Upper lobe of left lung (tissue), 6 donors: ENCODE data around the gene DPP6. TPM values are rescaled to one million over a fixed set of nuclear protein-coding genes. Genes with fewer than 3 reads are reported as not detected.

Source experiments
- ATAC-seq, 2 donors: fragments of 200-7000 bp; cut with Tn5 transposase; one replicate each; pipeline ENCODE4 v1.9.1; 2022; ENCODE audit warnings: mild to moderate bottlenecking in 2 of 2, moderate library complexity in 2 of 2; ENCODE audit not compliant: low FRiP score in 2 of 2
- DNase-seq, 2 donors: peaks; one replicate each; pipeline ENCODE4 v3.0.0-alpha.2; 2019 to 2020
- H3K27ac ChIP-seq, 4 donors: fragments of 200-600 bp; sonication (generic); one replicate each; pipeline ENCODE4 v1.5.1; 2016 to 2019
- H3K27me3 ChIP-seq, 4 donors: fragments of 200-600 bp; sonication (generic); one replicate each; pipeline ENCODE4 v1.5.1; 2017 to 2019
- H3K36me3 ChIP-seq, 4 donors: fragments of 200-600 bp; sonication (generic); one replicate each; pipeline ENCODE4 v1.5.1; 2016 to 2019
- H3K4me1 ChIP-seq, 4 donors: fragments of 200-600 bp; sonication (generic); one replicate each; pipeline ENCODE4 v1.5.1; 2018 to 2019
- H3K4me3 ChIP-seq, 4 donors: fragments of 200-600 bp; sonication (generic); one replicate each; pipeline ENCODE4 v1.5.1; 2017 to 2019; ENCODE audit warnings: mild to moderate bottlenecking in 2 of 4, moderate library complexity in 1 of 4
- H3K9me3 ChIP-seq, 4 donors: fragments of 200-600 bp; sonication (generic); one replicate each; pipeline ENCODE4 v1.5.1; 2018 to 2019
- EP300 ChIP-seq, 4 donors: sonication (generic); formaldehyde crosslinking; IDR thresholded peaks; one replicate each; pipeline ENCODE4 v1.5.1; 2017; ENCODE audit warnings: antibody characterized with exemption in 4 of 4, control low read depth in 2 of 4
- POLR2A ChIP-seq, 4 donors: fragments of 450-650 bp; IDR thresholded peaks; one replicate each; pipeline ENCODE4 v1.5.1; 2016 to 2017; ENCODE audit warnings: antibody characterized with exemption in 4 of 4, mild to moderate bottlenecking in 2 of 4
- POLR2AphosphoS5 ChIP-seq, 2 donors: sonication (generic); formaldehyde crosslinking; IDR thresholded peaks; one replicate each; pipeline ENCODE4 v1.5.1; 2017; ENCODE audit warnings: antibody characterized with exemption in 2 of 2
- WGBS, 2 donors: methylation state at CpG; one replicate each; pipeline ENCODE4 v1.1.5; 2017 to 2018; 5-methylcytosine and 5-hydroxymethylcytosine counted together
- total RNA-seq, 6 donors: library from RNA; depleted of rRNA in 4 of 6; stranded (reverse); fragments of >200 nt in 4 of 6; gene quantifications; one replicate each; pipeline versions ENCODE4 v1.1.0 to v1.2.1, GENCODE V29; 2016 to 2021
- TF ChIP-seq, protein P1 (sequence below), 6 experiments: fragments of 450-650 bp in 4 of 6; fragments of 200-600 bp in 2 of 6; sonication (generic) in 2 of 6; IDR thresholded peaks; one replicate each; pipeline ENCODE4 v1.5.1; 2016 to 2019; ENCODE audit warnings: antibody characterized with exemption in 6 of 6
- donor health status: DM: no; HTN: no; CAD: no; lungs with moderate emphysema.
- donor health status: DM: no; HTN: yes; CAD: no; lungs with severe emphysema.

The DPP6 gene
- total RNA-seq, 6 donors from 2014 or later, result 0.49 to 3.1 (median 0.86) TPM; not detected in 2

DNA sequence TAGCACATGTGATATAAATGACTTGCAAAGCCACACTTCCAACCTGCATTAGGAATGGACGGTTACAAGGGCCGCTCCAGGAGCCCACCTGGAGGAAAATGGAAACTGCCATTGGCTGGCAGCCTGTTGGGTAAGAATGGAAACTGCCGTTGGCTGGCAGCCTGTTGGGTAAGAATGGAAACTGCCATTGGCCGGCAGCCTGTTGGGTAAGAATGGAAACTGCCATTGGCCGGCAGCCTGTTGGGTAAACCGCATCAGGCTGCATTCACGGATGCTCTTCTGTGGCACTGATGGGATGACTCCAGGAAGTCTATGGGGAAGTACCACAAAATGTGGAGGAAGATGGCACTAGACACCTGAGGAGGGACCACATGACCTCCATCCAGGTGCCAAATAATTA is 143.1 kb downstream of the DPP6 start:
- ATAC-seq (no peak), DNase-seq (no peak)
- H3K4me1 ChIP-seq, result no peaks in the 10 kb centered on the region
- TF ChIP-seq POLR2A (IDR thresholded peaks at IDR 0.05), result no peak
- TF ChIP-seq EP300 (IDR thresholded peaks at IDR 0.05), result no peak
- TF ChIP-seq, protein P1, sequence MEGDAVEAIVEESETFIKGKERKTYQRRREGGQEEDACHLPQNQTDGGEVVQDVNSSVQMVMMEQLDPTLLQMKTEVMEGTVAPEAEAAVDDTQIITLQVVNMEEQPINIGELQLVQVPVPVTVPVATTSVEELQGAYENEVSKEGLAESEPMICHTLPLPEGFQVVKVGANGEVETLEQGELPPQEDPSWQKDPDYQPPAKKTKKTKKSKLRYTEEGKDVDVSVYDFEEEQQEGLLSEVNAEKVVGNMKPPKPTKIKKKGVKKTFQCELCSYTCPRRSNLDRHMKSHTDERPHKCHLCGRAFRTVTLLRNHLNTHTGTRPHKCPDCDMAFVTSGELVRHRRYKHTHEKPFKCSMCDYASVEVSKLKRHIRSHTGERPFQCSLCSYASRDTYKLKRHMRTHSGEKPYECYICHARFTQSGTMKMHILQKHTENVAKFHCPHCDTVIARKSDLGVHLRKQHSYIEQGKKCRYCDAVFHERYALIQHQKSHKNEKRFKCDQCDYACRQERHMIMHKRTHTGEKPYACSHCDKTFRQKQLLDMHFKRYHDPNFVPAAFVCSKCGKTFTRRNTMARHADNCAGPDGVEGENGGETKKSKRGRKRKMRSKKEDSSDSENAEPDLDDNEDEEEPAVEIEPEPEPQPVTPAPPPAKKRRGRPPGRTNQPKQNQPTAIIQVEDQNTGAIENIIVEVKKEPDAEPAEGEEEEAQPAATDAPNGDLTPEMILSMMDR (IDR thresholded peaks at IDR 0.05), result no peak
- no peak for TF ChIP-seq POLR2AphosphoS5 (IDR thresholded peaks at IDR 0.05)
- WGBS, 2 donors, result 84 to 88% methylated on average over 7 of the region's 7 CpGs
- no peaks in the 10 kb centered on the region for H3K9me3 ChIP-seq
- H3K27ac ChIP-seq, result no peak overlapping the region
- no peak overlapping the region for H3K4me3 ChIP-seq
- H3K36me3 ChIP-seq, result no peaks in the 10 kb centered on the region
- no peaks in the 10 kb centered on the region for H3K27me3 ChIP-seq

DNA sequence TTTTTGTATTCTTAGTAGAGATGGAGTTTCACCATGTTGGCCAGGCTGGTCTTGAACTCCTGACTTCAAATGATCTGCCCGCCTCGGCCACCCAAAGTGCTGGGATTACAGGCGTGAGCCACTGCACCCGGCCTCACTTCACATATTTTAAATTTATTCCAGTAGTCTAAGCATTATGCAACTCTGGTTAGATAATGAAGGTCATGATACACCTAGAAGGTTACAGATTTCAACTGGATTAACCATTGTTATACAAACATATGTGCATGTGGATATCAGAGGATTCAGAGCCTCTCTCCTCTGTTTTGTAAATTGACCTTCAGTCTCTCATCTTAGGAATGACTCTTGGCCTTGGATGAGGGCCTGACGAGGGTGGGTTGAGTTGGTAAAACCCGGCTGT is 146.3 kb downstream of the DPP6 start:
- ATAC-seq (no peak), DNase-seq (no peak)
- WGBS, 2 donors, result 77 to 83% methylated on average over 6 of the region's 6 CpGs
- no peak overlapping the region for H3K27ac ChIP-seq
- H3K4me3 ChIP-seq, result no peak overlapping the region
- H3K4me1 ChIP-seq, result no peaks in the 10 kb centered on the region
- TF ChIP-seq POLR2AphosphoS5 (IDR thresholded peaks at IDR 0.05), result no peak
- no peak for TF ChIP-seq EP300 (IDR thresholded peaks at IDR 0.05)
- TF ChIP-seq POLR2A (IDR thresholded peaks at IDR 0.05), result no peak
- TF ChIP-seq, protein P1 (IDR thresholded peaks at IDR 0.05), result no peak
- no peaks in the 10 kb centered on the region for H3K36me3 ChIP-seq
- no peaks in the 10 kb centered on the region for H3K9me3 ChIP-seq
- H3K27me3 ChIP-seq, result no peaks in the 10 kb centered on the region

DNA sequence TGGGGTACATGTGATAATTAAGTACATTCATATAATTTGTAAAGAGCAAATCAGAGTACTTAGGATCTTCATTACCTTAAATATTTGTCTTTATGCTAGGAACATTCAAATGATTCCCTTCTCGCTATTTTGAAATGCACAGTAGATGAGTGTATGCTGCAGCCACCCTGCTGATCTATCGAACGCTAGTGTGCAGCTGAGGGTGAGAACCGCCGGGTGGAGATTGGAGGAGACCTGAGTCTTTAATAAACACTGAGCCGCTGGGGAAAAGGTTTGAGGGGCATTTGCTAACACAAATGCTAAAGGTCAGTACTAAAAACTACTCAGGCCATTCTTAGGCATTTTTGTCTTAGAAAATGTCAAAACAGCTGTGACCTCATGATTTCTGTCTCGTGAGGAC is 148.0 kb downstream of the DPP6 start:
- Histone ChIP-seq H3K9me3 (no peaks in the 10 kb centered on the region), H3K4me1 (no peaks in the 10 kb centered on the region)
- TF ChIP-seq, protein P1 (IDR thresholded peaks at IDR 0.05), result no peak
- TF ChIP-seq EP300 (IDR thresholded peaks at IDR 0.05) (no peak), POLR2AphosphoS5 (IDR thresholded peaks at IDR 0.05) (no peak), POLR2A (IDR thresholded peaks at IDR 0.05) (no peak)

DNA sequence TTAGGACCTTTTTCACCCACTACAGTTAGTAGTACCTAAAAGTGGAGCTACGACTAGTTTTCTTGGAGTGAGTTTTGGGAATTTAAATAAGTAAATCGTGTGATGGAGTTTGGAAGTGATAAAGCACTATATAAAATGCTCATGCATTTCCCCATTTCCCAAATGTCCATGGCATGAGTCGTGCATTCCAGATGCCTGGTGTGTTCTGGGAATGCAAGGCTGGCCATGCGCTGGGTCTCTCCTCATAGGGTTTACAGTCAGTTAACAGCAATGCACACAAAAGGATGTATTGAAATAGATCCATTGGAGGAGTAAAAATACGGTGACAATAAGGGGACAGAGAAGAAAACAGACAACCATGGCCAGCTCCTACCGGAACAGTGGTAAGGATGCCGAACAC is 149.8 kb downstream of the DPP6 start:
- no peak for ATAC-seq
- no peaks in the 10 kb centered on the region for H3K27me3 ChIP-seq
- TF ChIP-seq POLR2AphosphoS5 (IDR thresholded peaks at IDR 0.05) (no peak), POLR2A (IDR thresholded peaks at IDR 0.05) (no peak), EP300 (IDR thresholded peaks at IDR 0.05) (no peak)
- TF ChIP-seq, protein P1 (IDR thresholded peaks at IDR 0.05), result no peak
- WGBS, 2 donors, result 75 to 78% methylated on average over 7 of the region's 7 CpGs
- no peak for DNase-seq
- no peaks in the 10 kb centered on the region for H3K36me3 ChIP-seq
- H3K4me3 ChIP-seq, result no peak overlapping the region
- H3K4me1 ChIP-seq, result no peaks in the 10 kb centered on the region
- H3K9me3 ChIP-seq, result no peaks in the 10 kb centered on the region
- no peak overlapping the region for H3K27ac ChIP-seq

More for the DNA sequence above, 148.0 kb downstream of the DPP6 start:
- no peak overlapping the region for H3K4me3 ChIP-seq
- 41 to 71% methylated on average over 7 of the region's 7 CpGs for WGBS, 2 donors
- H3K36me3 ChIP-seq, result no peaks in the 10 kb centered on the region
- DNase-seq, result no peak
- H3K27me3 ChIP-seq, result no peaks in the 10 kb centered on the region
- no peak for ATAC-seq
- no peak overlapping the region for H3K27ac ChIP-seq

DNA sequence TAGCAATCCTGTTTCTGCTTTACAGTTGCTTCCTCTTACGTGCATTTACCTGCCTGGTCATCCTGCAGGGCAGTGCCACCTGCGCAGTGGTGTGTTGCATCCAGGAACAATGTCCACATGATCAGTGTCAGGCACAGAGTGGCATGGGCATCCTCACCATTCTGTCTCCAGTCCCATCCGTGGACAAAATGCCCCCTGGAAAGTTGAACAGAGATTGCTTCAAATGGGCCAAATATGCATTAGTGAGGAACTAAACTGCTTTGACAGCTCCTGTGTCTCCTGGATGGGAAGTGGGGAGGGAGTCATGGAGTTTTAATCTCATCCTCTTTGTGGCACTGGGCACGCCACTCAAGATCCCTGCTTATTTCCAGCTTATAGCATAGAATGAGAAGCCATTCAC is 151.8 kb downstream of the DPP6 start:
- no peaks in the 10 kb centered on the region for H3K9me3 ChIP-seq
- H3K36me3 ChIP-seq, result no peaks in the 10 kb centered on the region
- H3K27me3 ChIP-seq, result no peaks in the 10 kb centered on the region
- TF ChIP-seq EP300 (IDR thresholded peaks at IDR 0.05), result no peak
- TF ChIP-seq POLR2A (IDR thresholded peaks at IDR 0.05), result no peak
- no peak for TF ChIP-seq POLR2AphosphoS5 (IDR thresholded peaks at IDR 0.05)
- TF ChIP-seq, protein P1 (IDR thresholded peaks at IDR 0.05), result no peak
- WGBS, 2 donors, result 78 to 94% methylated on average over 4 of the region's 4 CpGs
- DNase-seq, result no peak
- ATAC-seq, result no peak
- H3K4me3 ChIP-seq, result no peak overlapping the region
- no peaks in the 10 kb centered on the region for H3K4me1 ChIP-seq
- no peak overlapping the region for H3K27ac ChIP-seq
